HFF-Myc (cell line): ENCODE measurements around the gene PHF20.
"Not testable (repeated sequence)": the region's sequence is repeated elsewhere in the genome, so short reads cannot be mapped to it uniquely, and the experiment has no call there.

Experiments used
- DNase-seq: peaks from one replicate; pipeline ENCODE4 v3.0.0-alpha.2; 2011; ENCODE audit warnings: low read depth; ENCODE audit errors: extremely low read depth
- H3K4me3 ChIP-seq: replicated peaks from 2 replicates; pipeline ENCODE4 v1.5.1; 2011; ENCODE audit warnings: low read depth, mild to moderate bottlenecking, control low read depth, low read length
- TF ChIP-seq, protein P1 (sequence below): IDR thresholded peaks from 2 replicates; pipeline ENCODE4 v1.5.1; 2012; ENCODE audit warnings: mild to moderate bottlenecking, low read depth, low read length, control low read depth; ENCODE audit errors: missing control alignments

PHF20 gene

DNA sequence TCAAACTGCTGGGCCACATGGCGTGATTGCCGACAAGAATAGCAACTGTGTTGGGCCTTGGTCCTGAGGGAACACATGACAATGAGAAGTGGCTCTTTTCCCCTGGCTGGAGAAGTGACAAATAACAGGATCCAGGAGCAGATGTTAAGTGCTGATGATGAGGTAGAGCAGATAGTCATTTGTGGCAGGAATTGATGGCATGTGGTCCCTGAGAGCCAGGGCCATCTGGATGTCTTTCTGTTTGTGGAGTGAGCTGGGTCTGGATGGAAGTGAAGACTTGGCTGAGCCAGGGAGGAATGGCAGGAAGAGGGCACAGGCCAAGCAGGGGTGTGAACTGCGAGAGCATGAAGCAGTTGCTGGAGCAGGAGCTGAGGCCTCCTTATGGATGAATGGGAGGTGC is 114.7 kb downstream of the PHF20 start:
- TF ChIP-seq, protein P1, sequence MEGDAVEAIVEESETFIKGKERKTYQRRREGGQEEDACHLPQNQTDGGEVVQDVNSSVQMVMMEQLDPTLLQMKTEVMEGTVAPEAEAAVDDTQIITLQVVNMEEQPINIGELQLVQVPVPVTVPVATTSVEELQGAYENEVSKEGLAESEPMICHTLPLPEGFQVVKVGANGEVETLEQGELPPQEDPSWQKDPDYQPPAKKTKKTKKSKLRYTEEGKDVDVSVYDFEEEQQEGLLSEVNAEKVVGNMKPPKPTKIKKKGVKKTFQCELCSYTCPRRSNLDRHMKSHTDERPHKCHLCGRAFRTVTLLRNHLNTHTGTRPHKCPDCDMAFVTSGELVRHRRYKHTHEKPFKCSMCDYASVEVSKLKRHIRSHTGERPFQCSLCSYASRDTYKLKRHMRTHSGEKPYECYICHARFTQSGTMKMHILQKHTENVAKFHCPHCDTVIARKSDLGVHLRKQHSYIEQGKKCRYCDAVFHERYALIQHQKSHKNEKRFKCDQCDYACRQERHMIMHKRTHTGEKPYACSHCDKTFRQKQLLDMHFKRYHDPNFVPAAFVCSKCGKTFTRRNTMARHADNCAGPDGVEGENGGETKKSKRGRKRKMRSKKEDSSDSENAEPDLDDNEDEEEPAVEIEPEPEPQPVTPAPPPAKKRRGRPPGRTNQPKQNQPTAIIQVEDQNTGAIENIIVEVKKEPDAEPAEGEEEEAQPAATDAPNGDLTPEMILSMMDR: no peak
- DNase-seq: no peak
- H3K4me3 ChIP-seq: no peak overlapping the region

DNA sequence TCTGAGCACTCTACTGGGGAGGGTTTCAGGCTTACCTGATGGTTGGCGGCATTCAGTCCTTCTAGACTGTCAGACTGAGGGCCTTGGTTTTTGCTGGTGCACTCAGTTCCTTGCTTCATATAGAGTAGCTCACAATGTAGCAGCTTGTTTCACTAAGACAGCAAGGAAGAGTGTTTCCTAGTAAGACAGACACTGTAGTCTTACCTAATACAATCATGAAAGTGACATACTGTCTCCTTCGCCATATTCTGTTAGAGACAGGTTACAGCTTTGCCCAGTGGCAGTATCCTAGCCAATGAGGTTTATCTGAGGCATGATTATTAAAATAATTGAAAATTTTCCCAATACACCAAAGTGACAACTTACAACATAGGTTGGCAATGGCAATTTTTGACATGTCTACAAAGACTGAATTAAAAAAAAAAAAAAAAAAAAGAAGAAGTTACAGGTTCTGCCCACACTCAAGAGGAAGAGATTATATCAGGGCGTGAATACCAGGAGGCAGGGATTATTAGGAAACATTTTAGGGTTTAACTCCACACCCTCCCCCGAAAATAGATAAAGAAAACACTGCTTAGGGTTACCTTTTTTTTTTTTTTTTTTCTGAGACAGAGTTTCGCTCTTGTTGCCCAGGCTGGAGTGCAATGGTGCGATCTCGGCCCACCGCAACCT is 115.7 kb downstream of the PHF20 start:
- no peak for DNase-seq
- H3K4me3 ChIP-seq: no peak overlapping the region
- TF ChIP-seq, protein P1: no peak

DNA sequence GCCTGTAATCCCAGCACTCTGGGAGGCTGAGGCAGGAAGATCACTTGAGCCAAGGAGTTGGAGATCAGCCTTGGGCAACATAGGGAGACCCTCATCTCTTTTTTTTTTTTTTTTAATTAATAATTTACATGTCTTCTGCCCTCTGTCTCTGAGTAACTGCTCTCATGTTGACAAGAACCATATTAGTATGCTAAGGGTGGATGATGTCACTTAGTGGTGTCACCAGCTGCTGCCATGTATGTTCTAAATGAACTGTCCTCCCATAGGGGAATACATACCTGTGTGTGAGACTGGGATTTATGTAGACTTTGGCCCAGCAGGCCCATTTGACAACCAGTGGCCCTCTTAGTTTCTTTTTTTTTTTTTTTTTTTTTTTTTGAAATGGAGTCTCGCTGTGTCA is 116.8 kb downstream of the PHF20 start:
- DNase-seq: no peak
- TF ChIP-seq, protein P1: no peak
- H3K4me3 ChIP-seq: no peak overlapping the region

DNA sequence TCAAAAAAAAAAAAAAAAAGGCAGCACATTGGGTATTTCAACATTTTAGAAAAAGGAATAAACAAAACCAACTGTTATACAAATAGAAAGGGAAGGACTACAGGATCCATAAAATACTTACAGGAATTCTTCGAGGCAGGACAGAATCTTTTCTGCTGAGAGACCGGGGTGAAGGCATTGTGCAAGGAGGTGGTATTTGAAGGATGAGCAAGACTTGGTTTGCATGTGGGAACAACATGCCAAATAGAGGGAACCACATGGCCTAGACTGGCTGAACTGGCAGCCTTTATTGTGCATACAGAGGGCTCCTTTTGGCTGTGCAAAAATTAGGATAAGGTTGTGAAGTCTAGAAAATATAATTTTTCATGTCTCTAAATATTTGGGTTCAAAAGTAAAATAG is 119.6 kb downstream of the PHF20 start:
- TF ChIP-seq, protein P1: no peak
- no peak for DNase-seq
- no peak overlapping the region for H3K4me3 ChIP-seq

DNA sequence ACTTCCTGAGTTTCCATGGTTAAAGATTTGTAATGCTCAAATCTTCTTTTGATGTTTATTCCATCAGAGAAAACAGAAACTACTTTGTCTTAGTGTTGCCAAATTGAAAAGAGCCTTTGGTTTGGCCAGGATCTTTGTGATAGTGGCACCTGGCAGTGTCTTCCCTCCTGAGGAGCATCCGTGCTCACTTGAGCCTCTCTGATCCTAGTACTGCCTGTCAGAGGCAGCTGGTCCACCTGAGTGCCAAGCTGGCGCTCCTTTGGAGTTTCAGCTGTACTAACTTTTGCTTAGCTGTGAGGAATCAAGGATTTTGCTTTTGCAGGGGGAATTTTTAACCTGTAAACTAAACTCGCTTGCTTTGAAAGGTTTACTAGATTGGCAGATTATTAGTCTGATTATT is 121.1 kb downstream of the PHF20 start:
- DNase-seq: no peak
- TF ChIP-seq, protein P1: no peak
- no peak overlapping the region for H3K4me3 ChIP-seq

DNA sequence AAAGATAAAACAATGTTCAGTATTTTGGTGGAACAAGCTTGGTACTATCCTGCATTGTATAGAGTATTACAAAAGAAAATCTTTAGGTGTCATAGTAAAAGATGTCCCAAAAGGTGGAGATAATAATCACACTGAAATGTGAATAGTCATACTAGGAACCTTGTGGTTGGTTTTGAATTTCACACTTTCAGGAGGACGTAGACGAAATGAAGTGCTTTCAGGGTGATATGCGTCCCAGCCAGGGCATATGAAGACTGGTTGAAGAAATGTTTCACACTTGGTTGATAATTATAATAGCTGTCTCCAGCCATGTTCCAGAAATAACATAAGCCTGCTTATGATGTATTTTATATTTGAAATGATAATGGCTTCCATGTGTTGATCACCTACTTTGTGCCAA is 122.1 kb downstream of the PHF20 start:
- no peak overlapping the region for H3K4me3 ChIP-seq
- TF ChIP-seq, protein P1: no peak
- DNase-seq: no peak

DNA sequence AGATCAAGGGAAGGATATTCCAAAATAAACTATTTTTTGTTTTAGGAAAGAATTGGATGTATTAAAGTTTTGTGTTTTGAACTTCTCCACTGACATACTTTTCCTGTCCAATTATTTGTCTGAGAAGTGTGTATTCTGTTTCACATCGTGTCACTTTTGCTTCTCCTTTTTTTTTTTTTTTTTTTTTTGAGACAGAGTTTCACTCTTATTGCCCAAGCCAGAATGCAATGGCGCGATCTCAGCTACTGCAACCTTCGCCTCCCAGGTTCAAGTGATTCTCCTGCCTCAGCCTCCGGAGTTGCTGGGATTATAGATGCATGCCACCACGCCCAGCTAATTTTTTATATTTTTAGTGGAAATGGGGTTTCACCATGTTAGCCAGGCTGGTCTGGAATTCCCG is 123.7 kb downstream of the PHF20 start:
- H3K4me3 ChIP-seq, DNase-seq: not testable (repeated sequence)
